Upper lobe of left lung (tissue), 6 donors: ENCODE data around the gene ITPR1. TPM values are rescaled to one million over a fixed set of nuclear protein-coding genes. Genes with fewer than 3 reads are reported as not detected.

Experiments
- ATAC-seq, 2 donors: fragments of 200-7000 bp; cut with Tn5 transposase; one replicate each; pipeline ENCODE4 v1.9.1; 2022; ENCODE audit warnings: mild to moderate bottlenecking in 2 of 2, moderate library complexity in 2 of 2; ENCODE audit not compliant: low FRiP score in 2 of 2
- DNase-seq, 2 donors: peaks; one replicate each; pipeline ENCODE4 v3.0.0-alpha.2; 2019 to 2020
- H3K27ac ChIP-seq, 4 donors: fragments of 200-600 bp; sonication (generic); one replicate each; pipeline ENCODE4 v1.5.1; 2016 to 2019
- H3K27me3 ChIP-seq, 4 donors: fragments of 200-600 bp; sonication (generic); one replicate each; pipeline ENCODE4 v1.5.1; 2017 to 2019
- H3K36me3 ChIP-seq, 4 donors: fragments of 200-600 bp; sonication (generic); one replicate each; pipeline ENCODE4 v1.5.1; 2016 to 2019
- H3K4me1 ChIP-seq, 4 donors: fragments of 200-600 bp; sonication (generic); one replicate each; pipeline ENCODE4 v1.5.1; 2018 to 2019
- H3K4me3 ChIP-seq, 4 donors: fragments of 200-600 bp; sonication (generic); one replicate each; pipeline ENCODE4 v1.5.1; 2017 to 2019; ENCODE audit warnings: mild to moderate bottlenecking in 2 of 4, moderate library complexity in 1 of 4
- H3K9me3 ChIP-seq, 4 donors: fragments of 200-600 bp; sonication (generic); one replicate each; pipeline ENCODE4 v1.5.1; 2018 to 2019
- EP300 ChIP-seq, 4 donors: sonication (generic); formaldehyde crosslinking; IDR thresholded peaks; one replicate each; pipeline ENCODE4 v1.5.1; 2017; ENCODE audit warnings: antibody characterized with exemption in 4 of 4, control low read depth in 2 of 4
- POLR2A ChIP-seq, 4 donors: fragments of 450-650 bp; IDR thresholded peaks; one replicate each; pipeline ENCODE4 v1.5.1; 2016 to 2017; ENCODE audit warnings: antibody characterized with exemption in 4 of 4, mild to moderate bottlenecking in 2 of 4
- POLR2AphosphoS5 ChIP-seq, 2 donors: sonication (generic); formaldehyde crosslinking; IDR thresholded peaks; one replicate each; pipeline ENCODE4 v1.5.1; 2017; ENCODE audit warnings: antibody characterized with exemption in 2 of 2
- WGBS, 2 donors: methylation state at CpG; one replicate each; pipeline ENCODE4 v1.1.5; 2017 to 2018; 5-methylcytosine and 5-hydroxymethylcytosine counted together
- total RNA-seq, 6 donors: library from RNA; depleted of rRNA in 4 of 6; stranded (reverse); fragments of >200 nt in 4 of 6; gene quantifications; one replicate each; pipeline versions ENCODE4 v1.1.0 to v1.2.1, GENCODE V29; 2016 to 2021
- TF ChIP-seq, protein P1 (sequence below), 6 experiments: fragments of 450-650 bp in 4 of 6; fragments of 200-600 bp in 2 of 6; sonication (generic) in 2 of 6; IDR thresholded peaks; one replicate each; pipeline ENCODE4 v1.5.1; 2016 to 2019; ENCODE audit warnings: antibody characterized with exemption in 6 of 6
- donor health status: DM: no; HTN: no; CAD: no; lungs with moderate emphysema.
- donor health status: DM: no; HTN: yes; CAD: no; lungs with severe emphysema.

Gene ITPR1
- total RNA-seq, 6 donors from 2014 or later = 55.5 to 136 (median 66.2) TPM

DNA sequence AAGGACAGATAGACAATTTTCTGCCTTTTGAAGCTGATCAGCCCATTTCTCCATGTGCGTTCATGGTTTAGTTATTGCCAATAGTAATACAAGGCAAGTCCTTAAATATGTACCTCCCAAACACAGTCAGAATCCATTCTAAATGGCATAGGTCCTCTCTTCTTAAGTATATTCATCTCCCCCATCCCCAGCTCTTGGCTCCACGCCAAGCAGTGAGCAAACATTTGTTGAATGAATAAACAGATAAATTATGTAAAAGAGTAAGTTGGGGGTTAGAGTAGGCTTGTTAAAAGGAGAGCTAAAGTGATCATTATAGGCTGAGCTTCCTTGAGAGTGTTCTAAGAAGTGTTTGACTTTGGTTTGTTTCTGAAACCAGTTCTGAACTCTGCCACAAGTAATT lies 241.3 kb downstream of the ITPR1 start:
- Histone ChIP-seq H3K4me1 (peaks cover 11 to 31% (median 19%) of the 10 kb centered on the region in 4 donors), H3K9me3 (no peaks in the 10 kb centered on the region), H3K4me3 (no peak overlapping the region), H3K36me3 (no peaks in the 10 kb centered on the region), H3K27ac (peak overlapping the region in 2 of 4 donors; percentile 43 to 74), H3K27me3 (no peaks in the 10 kb centered on the region)
- no peak for ATAC-seq
- no peak for DNase-seq
- WGBS, 2 donors = 53 to 60% methylated on average over 2 of the region's 2 CpGs
- TF ChIP-seq, protein P1, sequence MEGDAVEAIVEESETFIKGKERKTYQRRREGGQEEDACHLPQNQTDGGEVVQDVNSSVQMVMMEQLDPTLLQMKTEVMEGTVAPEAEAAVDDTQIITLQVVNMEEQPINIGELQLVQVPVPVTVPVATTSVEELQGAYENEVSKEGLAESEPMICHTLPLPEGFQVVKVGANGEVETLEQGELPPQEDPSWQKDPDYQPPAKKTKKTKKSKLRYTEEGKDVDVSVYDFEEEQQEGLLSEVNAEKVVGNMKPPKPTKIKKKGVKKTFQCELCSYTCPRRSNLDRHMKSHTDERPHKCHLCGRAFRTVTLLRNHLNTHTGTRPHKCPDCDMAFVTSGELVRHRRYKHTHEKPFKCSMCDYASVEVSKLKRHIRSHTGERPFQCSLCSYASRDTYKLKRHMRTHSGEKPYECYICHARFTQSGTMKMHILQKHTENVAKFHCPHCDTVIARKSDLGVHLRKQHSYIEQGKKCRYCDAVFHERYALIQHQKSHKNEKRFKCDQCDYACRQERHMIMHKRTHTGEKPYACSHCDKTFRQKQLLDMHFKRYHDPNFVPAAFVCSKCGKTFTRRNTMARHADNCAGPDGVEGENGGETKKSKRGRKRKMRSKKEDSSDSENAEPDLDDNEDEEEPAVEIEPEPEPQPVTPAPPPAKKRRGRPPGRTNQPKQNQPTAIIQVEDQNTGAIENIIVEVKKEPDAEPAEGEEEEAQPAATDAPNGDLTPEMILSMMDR (IDR thresholded peaks at IDR 0.05) = no peak
- TF ChIP-seq EP300 (IDR thresholded peaks at IDR 0.05) = no peak
- TF ChIP-seq POLR2A (IDR thresholded peaks at IDR 0.05) = no peak
- no peak for TF ChIP-seq POLR2AphosphoS5 (IDR thresholded peaks at IDR 0.05)

DNA sequence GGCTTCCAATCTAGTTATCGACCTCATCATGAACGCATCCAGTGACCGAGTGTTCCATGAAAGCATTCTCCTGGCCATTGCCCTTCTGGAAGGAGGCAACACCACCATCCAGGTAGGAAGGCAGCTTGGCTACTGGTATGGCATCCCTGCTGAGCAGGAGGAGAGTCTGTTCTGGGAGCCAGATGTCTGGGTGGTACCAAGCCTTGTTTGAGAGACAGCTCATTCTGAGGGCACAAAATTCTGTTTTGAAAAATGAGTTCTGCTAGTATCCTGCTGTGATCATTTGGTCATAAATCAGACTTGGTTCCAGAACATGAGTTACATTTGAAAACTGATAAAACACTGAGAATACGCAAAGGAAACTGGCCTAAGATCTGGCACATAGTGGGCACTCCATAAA lies 242.1 kb downstream of the ITPR1 start:
- ATAC-seq = no peak
- Histone ChIP-seq H3K4me1 (peaks cover 11 to 31% (median 21%) of the 10 kb centered on the region in 4 donors), H3K36me3 (no peaks in the 10 kb centered on the region), H3K9me3 (no peaks in the 10 kb centered on the region), H3K27ac (peak overlapping the region in 2 of 4 donors; percentile 43 to 74), H3K27me3 (no peaks in the 10 kb centered on the region), H3K4me3 (no peak overlapping the region)
- no peak for DNase-seq
- no peak for TF ChIP-seq POLR2A (IDR thresholded peaks at IDR 0.05)
- TF ChIP-seq EP300 (IDR thresholded peaks at IDR 0.05) = no peak
- TF ChIP-seq, protein P1 (IDR thresholded peaks at IDR 0.05) = no peak
- TF ChIP-seq POLR2AphosphoS5 (IDR thresholded peaks at IDR 0.05) = no peak
- 69 to 78% methylated on average over 4 of the region's 4 CpGs for WGBS, 2 donors

DNA sequence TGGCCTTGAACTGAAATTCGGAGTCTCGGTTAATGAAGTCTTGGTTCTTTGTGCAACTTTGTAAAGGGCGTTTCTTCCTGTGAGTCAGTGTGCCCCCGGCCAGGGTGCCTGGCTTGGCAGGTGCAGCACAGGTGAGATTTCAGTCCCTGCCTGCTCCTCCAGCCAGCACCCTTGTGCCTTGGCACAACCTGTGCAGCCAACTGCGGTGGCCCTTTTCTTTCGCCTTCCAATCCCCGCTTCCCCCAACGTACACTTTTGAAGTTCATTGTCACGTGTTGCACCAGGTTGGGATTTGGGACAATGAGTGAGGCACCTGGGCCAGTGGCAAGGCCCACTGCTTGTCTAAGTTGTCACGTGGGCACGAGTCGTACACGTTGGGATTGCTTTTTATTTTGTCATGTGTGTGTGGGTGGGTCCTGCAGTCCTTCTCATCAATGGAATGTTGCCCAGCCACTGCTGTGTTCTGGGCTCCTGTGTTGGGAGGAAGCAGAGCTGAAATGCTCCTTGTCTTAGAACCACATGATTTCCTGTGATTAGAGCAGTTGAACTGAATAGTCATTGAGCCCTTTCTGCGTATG lies 243.2 kb downstream of the ITPR1 start:
- peak; percentile 42 to 96 for DNase-seq
- whole genome bisulfite sequencing, 2 donors = 50 to 59% methylated on average over 13 to 14 of the region's 14 CpGs
- TF ChIP-seq POLR2A (IDR thresholded peaks at IDR 0.05) (peak in 1 of 4 donors; percentile 46), EP300 (IDR thresholded peaks at IDR 0.05) (peak in 3 of 4 donors; percentile 46 to 86 (median 49)), POLR2AphosphoS5 (IDR thresholded peaks at IDR 0.05) (peak; percentile 69 to 77)
- TF ChIP-seq, protein P1 (IDR thresholded peaks at IDR 0.05) = no peak
- H3K9me3 ChIP-seq = no peaks in the 10 kb centered on the region
- ATAC-seq = peak; percentile 45 to 88
- peaks cover 21 to 40% (median 29%) of the 10 kb centered on the region in 4 donors for H3K4me1 ChIP-seq
- peak overlapping the region; percentile 47 to 73 (median 62) for H3K27ac ChIP-seq
- no peaks in the 10 kb centered on the region for H3K36me3 ChIP-seq
- no peaks in the 10 kb centered on the region for H3K27me3 ChIP-seq
- H3K4me3 ChIP-seq = no peak overlapping the region

DNA sequence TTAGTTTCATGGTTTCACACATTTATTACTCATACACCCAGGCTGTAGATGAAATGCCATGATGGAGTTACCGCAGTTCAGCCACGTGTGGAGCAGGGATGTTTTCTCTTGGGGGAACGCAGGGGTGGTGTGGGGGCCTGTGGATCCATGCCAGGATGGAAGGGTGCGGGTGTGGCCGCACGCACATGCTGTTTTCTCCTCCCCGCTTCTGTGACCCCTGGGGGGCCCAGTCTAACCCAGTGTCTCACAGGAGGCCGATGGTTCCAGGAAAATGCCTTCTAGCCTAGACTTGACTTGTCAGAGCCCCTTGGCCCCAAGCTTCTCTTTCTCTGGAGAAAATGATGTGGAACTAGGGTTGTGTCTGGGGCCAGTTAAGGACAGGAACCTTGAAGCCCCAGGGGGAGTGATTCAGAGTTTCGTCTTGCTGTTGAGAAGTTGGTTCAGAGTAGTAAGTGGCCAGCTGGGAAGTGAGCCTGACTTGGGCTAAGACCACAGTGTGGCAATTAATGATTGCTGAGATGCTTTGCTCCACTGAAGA lies 245.7 kb downstream of the ITPR1 start:
- WGBS, 2 donors = 83 to 94% methylated on average over 4 to 9 of the region's 9 CpGs
- Histone ChIP-seq H3K27me3 (no peaks in the 10 kb centered on the region), H3K36me3 (no peaks in the 10 kb centered on the region), H3K9me3 (no peaks in the 10 kb centered on the region), H3K4me1 (peaks cover 36 to 46% (median 39%) of the 10 kb centered on the region in 4 donors), H3K27ac (no peak overlapping the region), H3K4me3 (no peak overlapping the region)
- DNase-seq (peak in 1 of 2 donors; percentile 39), ATAC-seq (no peak)
- TF ChIP-seq EP300 (IDR thresholded peaks at IDR 0.05) = no peak
- TF ChIP-seq POLR2A (IDR thresholded peaks at IDR 0.05) = no peak
- TF ChIP-seq POLR2AphosphoS5 (IDR thresholded peaks at IDR 0.05) = no peak
- TF ChIP-seq, protein P1 (IDR thresholded peaks at IDR 0.05) = no peak
